HUES48 (cell line): ENCODE results near the gene AK5.
A peak's percentile ranks its signal among the peaks of the same experiment; 100 is the strongest.

ENCODE experiments used
- H3K27ac ChIP-seq: one replicate; pipeline ENCODE4 v1.7.0; 2013; ENCODE audit warnings: low read depth, low read length, inconsistent platforms
- H3K27me3 ChIP-seq: 2 replicates; pipeline ENCODE4 v1.6.1; 2013; ENCODE audit warnings: mild to moderate bottlenecking, low read length; ENCODE audit not compliant: control insufficient read depth, insufficient read depth
- H3K36me3 ChIP-seq: 2 replicates; pipeline ENCODE4 v1.6.1; 2013; ENCODE audit warnings: low read length; ENCODE audit not compliant: control insufficient read depth, insufficient read depth
- H3K4me1 ChIP-seq: 2 replicates; pipeline ENCODE4 v1.6.1; 2013; ENCODE audit warnings: mild to moderate bottlenecking, low read length; ENCODE audit not compliant: control insufficient read depth, insufficient read depth
- H3K4me3 ChIP-seq: 2 replicates; pipeline ENCODE4 v1.5.1; 2013; ENCODE audit warnings: mild to moderate bottlenecking, low read depth, low read length
- H3K9ac ChIP-seq: 2 replicates; pipeline ENCODE4 v1.6.1; 2013; ENCODE audit warnings: mild to moderate bottlenecking, low read depth, low read length, moderate library complexity
- H3K9me3 ChIP-seq: 2 replicates; pipeline ENCODE4 v1.6.1; 2013; ENCODE audit warnings: low read length; ENCODE audit not compliant: control insufficient read depth, insufficient read depth

Gene AK5

GRCh38 chr1:77267035-77267434, 14.8 kb upstream of the AK5 start:
- no peak overlapping the region for H3K9ac ChIP-seq
- no peaks in the 10 kb centered on the region for H3K36me3 ChIP-seq
- H3K9me3 ChIP-seq = no peaks in the 10 kb centered on the region
- no peak overlapping the region for H3K27ac ChIP-seq
- no peak overlapping the region for H3K4me3 ChIP-seq
- peaks cover 43% of the 10 kb centered on the region for H3K27me3 ChIP-seq
- peaks cover 9% of the 10 kb centered on the region for H3K4me1 ChIP-seq

- H3K4me1 ChIP-seq = no peaks in the 10 kb centered on the region
- no peaks in the 10 kb centered on the region for H3K9me3 ChIP-seq
- no peak overlapping the region for H3K27ac ChIP-seq
- H3K36me3 ChIP-seq = no peaks in the 10 kb centered on the region
- no peak overlapping the region for H3K4me3 ChIP-seq
- H3K9ac ChIP-seq = no peak overlapping the region
- peaks cover 9% of the 10 kb centered on the region for H3K27me3 ChIP-seq
Observed at GRCh38 chr1:77271852-77272580, 9.8 kb upstream of the AK5 start.

DNA sequence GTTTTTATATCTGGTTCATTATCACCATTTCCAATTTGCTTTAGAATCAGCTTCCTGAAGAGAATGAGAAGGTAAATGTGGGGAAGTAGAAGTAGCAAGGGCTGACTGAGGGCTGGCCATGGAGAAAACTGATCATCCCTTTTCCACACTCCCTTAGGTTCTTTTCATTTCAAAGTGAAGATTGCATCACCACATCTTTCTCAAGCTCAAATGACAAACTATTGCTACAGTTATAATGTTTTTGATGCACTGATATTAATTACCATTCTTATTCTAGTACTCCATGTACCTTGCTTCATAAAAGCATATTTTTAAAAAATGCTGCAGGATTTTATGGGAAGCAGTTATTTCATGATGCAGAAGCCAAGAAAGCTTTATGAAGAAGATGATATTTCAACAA, 7.9 kb upstream of the AK5 start:
- H3K36me3 ChIP-seq = no peaks in the 10 kb centered on the region
- H3K9ac ChIP-seq = no peak overlapping the region
- no peaks in the 10 kb centered on the region for H3K4me1 ChIP-seq
- no peaks in the 10 kb centered on the region for H3K9me3 ChIP-seq
- H3K27ac ChIP-seq = no peak overlapping the region
- peaks cover 13% of the 10 kb centered on the region; the same call in 1 of the 2 replicates for H3K27me3 ChIP-seq
- H3K4me3 ChIP-seq = no peak overlapping the region

DNA sequence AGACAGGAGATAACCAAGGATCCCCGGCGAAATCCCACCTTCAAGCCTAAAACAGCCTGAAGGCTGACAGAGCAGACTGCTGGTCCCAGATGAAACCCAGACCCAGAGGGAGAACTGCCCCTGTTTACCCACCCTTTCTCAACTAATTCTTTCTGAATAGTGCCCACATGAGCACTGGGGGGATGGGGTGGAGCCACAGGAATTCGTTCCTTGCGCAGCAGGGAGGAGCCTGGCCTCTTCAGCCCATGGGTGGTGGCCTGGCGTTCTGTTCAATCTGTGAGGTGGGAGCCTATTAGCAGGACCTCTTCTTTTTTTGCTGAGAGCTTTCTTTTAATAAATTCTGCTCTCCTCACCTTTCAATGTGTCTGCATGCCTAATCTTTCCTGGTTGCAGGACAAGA, 6.6 kb upstream of the AK5 start:
- H3K27me3 ChIP-seq = peaks cover 16% of the 10 kb centered on the region
- H3K36me3 ChIP-seq = no peaks in the 10 kb centered on the region
- H3K9me3 ChIP-seq = no peaks in the 10 kb centered on the region
- H3K4me3 ChIP-seq = no peak overlapping the region
- H3K4me1 ChIP-seq = no peaks in the 10 kb centered on the region
- no peak overlapping the region for H3K9ac ChIP-seq
- H3K27ac ChIP-seq = no peak overlapping the region

DNA sequence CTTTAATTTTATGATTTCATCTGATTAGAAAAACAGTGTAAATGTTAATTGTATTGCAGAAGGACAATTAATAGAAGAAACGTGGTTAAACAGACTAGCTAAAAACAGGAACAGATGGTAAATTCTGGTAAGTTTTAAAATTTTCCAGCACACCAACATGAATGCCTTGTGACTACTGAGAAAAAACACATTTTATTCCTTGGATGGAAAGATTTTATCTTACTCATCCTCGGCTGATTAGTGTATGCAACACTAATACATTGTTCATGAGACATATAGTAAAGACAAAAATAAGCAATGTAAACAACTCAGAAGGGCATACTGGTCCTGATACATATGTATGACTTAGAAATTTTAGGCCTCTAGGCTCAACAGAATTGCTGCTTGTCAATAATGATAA, 4.9 kb upstream of the AK5 start:
- H3K9me3 ChIP-seq = no peaks in the 10 kb centered on the region
- H3K27me3 ChIP-seq = peaks cover 33% of the 10 kb centered on the region

DNA sequence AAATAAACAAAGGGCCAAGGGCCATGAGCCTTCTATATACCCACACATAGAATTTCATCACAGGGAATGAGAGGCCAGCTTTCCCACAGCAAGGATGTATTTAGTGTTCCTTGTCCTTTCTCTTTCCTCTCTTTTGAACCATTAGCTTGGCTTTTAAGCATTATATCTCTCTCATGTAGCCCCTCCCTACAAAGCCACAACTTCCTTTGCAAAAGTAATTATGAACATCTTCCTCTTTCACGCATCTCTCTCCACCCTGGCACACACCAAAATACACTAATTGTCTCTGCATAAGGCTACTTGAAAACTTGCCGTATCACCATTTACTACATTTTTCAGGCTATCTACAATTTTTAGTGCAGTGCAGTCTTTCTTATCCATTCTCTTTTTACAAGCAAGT, 1.9 kb upstream of the AK5 start:
- H3K9ac ChIP-seq = no peak overlapping the region
- no peak overlapping the region for H3K27ac ChIP-seq
- no peaks in the 10 kb centered on the region for H3K36me3 ChIP-seq
- peaks cover 13% of the 10 kb centered on the region for H3K4me1 ChIP-seq
- H3K4me3 ChIP-seq = no peak overlapping the region
- no peaks in the 10 kb centered on the region for H3K9me3 ChIP-seq
- peaks cover 57% of the 10 kb centered on the region for H3K27me3 ChIP-seq

More for the DNA sequence above, 4.9 kb upstream of the AK5 start:
- Histone ChIP-seq H3K9ac (no peak overlapping the region), H3K4me1 (no peaks in the 10 kb centered on the region), H3K27ac (no peak overlapping the region), H3K4me3 (no peak overlapping the region), H3K36me3 (no peaks in the 10 kb centered on the region)

DNA sequence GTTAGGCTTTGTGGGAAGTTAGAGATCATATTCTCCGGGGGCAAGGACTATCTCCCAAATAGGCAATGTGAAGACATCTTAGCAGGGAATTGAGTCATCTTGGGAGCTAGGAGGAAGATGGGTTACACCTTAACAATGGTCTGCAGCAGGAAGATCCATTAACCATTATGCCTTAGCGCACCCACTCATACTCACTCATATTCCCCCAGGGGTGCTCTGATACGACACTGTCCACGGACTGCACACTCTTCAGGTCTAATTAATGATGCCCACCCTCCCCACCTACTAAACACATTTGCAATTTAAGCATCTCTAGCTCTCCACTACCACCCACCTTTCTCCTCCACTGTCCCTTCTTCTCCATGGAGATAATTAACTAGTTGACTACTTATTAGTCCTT, 857 bp upstream of the AK5 start:
- H3K9me3 ChIP-seq = no peaks in the 10 kb centered on the region
- H3K4me1 ChIP-seq = peaks cover 13% of the 10 kb centered on the region
- no peak overlapping the region for H3K9ac ChIP-seq
- H3K4me3 ChIP-seq = peak overlapping the region; percentile 67; the same call in 1 of the 2 replicates
- no peak overlapping the region for H3K27ac ChIP-seq
- H3K27me3 ChIP-seq = peaks cover 57% of the 10 kb centered on the region
- H3K36me3 ChIP-seq = no peaks in the 10 kb centered on the region

DNA sequence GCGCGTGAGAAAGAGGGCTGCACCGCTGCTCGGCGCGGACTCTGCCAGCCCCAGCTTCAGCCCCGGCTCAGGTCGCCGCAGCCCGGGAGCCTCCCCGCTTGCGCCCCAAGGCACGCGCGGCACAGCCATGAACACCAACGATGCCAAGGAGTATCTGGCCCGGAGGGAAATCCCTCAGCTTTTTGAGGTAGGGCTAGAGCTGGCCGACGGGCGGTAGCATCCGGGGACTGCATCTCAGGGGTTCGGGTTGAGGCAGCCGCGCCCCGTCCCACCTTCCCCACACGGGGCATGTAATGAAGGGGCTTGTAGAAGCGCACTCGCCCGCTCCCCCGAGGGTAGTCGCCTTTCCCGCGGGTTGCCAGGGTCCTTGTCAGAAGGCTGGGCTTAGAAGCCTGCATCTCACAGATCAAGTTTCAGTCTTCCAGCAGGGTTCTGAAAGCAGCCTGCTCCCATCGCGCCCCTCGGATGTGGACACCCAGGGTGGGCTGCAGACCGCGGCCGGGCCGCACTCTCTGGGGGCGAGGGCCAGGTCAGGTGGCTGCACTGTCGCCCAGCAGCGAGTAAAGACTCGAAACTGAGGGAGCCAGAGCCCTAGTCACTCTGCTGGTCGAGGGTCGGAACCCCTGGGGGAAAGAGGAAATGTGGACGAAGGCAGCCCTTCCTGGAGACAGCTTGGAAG, 507 bp downstream of the AK5 start:
- Histone ChIP-seq H3K4me1 (peaks cover 13% of the 10 kb centered on the region), H3K27ac (peak overlapping the region; percentile 19), H3K9me3 (no peaks in the 10 kb centered on the region), H3K36me3 (no peaks in the 10 kb centered on the region), H3K4me3 (peak overlapping the region; percentile 67), H3K27me3 (peaks cover 57% of the 10 kb centered on the region), H3K9ac (peak overlapping the region; percentile 53; the same call in 1 of the 2 replicates)

DNA sequence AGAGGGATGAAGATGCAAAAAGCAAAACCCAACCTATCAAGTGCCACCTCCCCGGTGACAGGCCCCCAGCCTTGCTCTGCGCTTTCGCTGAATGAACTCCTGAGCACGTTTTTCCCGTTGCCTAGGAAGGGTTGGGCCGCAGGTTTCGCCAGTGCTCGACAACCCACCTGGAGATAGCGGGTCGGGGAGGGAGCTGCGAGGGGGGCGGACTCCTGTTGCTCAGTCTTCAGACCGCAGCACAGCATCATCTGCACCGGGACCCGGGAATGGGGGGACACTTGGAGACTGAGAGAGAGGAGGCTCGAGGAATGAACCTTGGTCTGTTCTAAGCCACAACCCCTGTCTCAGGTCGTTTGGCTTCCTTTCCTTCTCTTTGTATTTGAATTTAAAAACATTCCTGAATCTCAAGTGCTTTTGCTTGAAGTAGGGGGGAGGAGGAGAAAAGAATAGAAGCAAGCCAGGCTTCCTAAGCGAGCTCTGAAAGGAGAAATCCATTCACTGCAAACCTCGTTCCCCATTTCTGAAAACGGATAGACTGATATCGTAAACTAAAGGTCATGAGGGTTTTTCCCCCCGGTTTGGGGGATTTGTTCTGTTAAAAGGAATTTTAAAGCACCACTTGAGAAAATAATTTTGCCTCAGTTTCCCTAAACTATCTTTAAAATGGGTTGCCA, 1.2 kb downstream of the AK5 start:
- peak overlapping the region; percentile 3; the same call in 1 of the 2 replicates for H3K9ac ChIP-seq
- no peaks in the 10 kb centered on the region for H3K9me3 ChIP-seq
- H3K27ac ChIP-seq = peak overlapping the region; percentile 19
- no peaks in the 10 kb centered on the region for H3K36me3 ChIP-seq
- peaks cover 51% of the 10 kb centered on the region for H3K27me3 ChIP-seq
- peaks cover 13% of the 10 kb centered on the region for H3K4me1 ChIP-seq
- H3K4me3 ChIP-seq = peak overlapping the region; percentile 67

- Histone ChIP-seq H3K4me3 (peak overlapping the region; percentile 67), H3K27ac (no peak overlapping the region), H3K36me3 (no peaks in the 10 kb centered on the region), H3K4me1 (peaks cover 13% of the 10 kb centered on the region), H3K9me3 (no peaks in the 10 kb centered on the region), H3K27me3 (peaks cover 49% of the 10 kb centered on the region), H3K9ac (no peak overlapping the region)
Observed at GRCh38 chr1:77283701-77284425, 2.0 kb downstream of the AK5 start.
